IMR-90 (cell line): ENCODE data around the gene TAGLN3. TPM values are rescaled to one million over a fixed set of nuclear protein-coding genes. Genes with fewer than 3 reads are reported as not detected.

Experiments
- ATAC-seq: fragments of 200-7000 bp; cut with Tn5 transposase; 2 replicates; pipeline ENCODE4 v1.9.1; 2020; ENCODE audit warnings: low read depth, mild to moderate bottlenecking, moderate library complexity
- BruUV-seq: library from RNA; stranded (reverse); fragments of 400-500 nt; replicated peaks from 2 replicates; lab custom pipeline; 2021; lab: Mats Ljungman, UMichigan
- CTCF ChIA-PET: fragments of 300-600 bp; formaldehyde crosslinking; extraction: SDS; loops from one replicate; lab custom pipeline; 2021; ENCODE audit warnings: antibody characterized with exemption; lab: Yijun Ruan, JAX
- POLR2A ChIA-PET: fragments of 300-600 bp; sonication (Branson Sonifier 250); formaldehyde crosslinking; loops from one replicate; lab custom pipeline; 2022; ENCODE audit warnings: antibody characterized with exemption; ENCODE audit not compliant: unreplicated experiment; lab: Charles Lee
- DNase-seq: peaks from one replicate; pipeline ENCODE4 v3.0.0; 2013
- H2AFZ ChIP-seq: replicated peaks from 2 replicates; pipeline ENCODE3; 2013; ENCODE audit warnings: low read length, mild to moderate bottlenecking; ENCODE audit not compliant: poor library complexity
- H2AK5ac ChIP-seq: 2 replicates; pipeline ENCODE4 v1.6.1; 2013; ENCODE audit warnings: low read depth, low read length, inconsistent platforms
- H2AK9ac ChIP-seq: replicated peaks from 2 replicates; pipeline ENCODE3; 2013; ENCODE audit warnings: mild to moderate bottlenecking, low read depth, low read length, moderate library complexity; ENCODE audit not compliant: poor library complexity
- H2BK120ac ChIP-seq: 2 replicates; pipeline ENCODE4 v1.6.1; 2013; ENCODE audit warnings: low read depth, low read length, inconsistent platforms
- H2BK15ac ChIP-seq: 3 replicates; pipeline ENCODE4 v1.6.1; 2013; ENCODE audit warnings: low read depth, low read length, inconsistent platforms
- H2BK20ac ChIP-seq: 2 replicates; pipeline ENCODE4 v1.6.1; 2013; ENCODE audit warnings: low read depth, mild to moderate bottlenecking, inconsistent platforms, low read length, moderate library complexity
- H2BK5ac ChIP-seq: 2 replicates; pipeline ENCODE4 v1.6.1; 2013; ENCODE audit warnings: mild to moderate bottlenecking, low read depth, low read length, inconsistent platforms; ENCODE audit not compliant: poor library complexity, severe bottlenecking
- H3K14ac ChIP-seq: replicated peaks from 2 replicates; pipeline ENCODE4 v1.6.1; 2013; ENCODE audit warnings: low read depth, low read length, inconsistent platforms
- H3K18ac ChIP-seq: 2 replicates; pipeline ENCODE4 v1.6.1; 2013; ENCODE audit warnings: low read depth, low read length, control low read depth
- H3K23ac ChIP-seq: 2 replicates; pipeline ENCODE4 v1.6.1; 2013; ENCODE audit warnings: low read depth, low read length, inconsistent platforms
- H3K27ac ChIP-seq: 2 replicates; pipeline ENCODE4 v1.5.1; 2013; ENCODE audit warnings: mild to moderate bottlenecking, control low read depth, low read length; ENCODE audit not compliant: insufficient read depth
- H3K27me3 ChIP-seq: 2 replicates; pipeline ENCODE4 v1.6.1; 2013; ENCODE audit warnings: low read length; ENCODE audit not compliant: control insufficient read depth, insufficient read depth
- H3K36me3 ChIP-seq: 2 replicates; pipeline ENCODE4 v1.6.1; 2013; ENCODE audit warnings: low read length, mixed read lengths; ENCODE audit not compliant: control insufficient read depth, insufficient read depth
- H3K4ac ChIP-seq: 2 replicates; pipeline ENCODE4 v1.6.1; 2013; ENCODE audit warnings: low read depth, low read length, inconsistent platforms
- H3K4me1 ChIP-seq: 2 replicates; pipeline ENCODE4 v1.6.1; 2013; ENCODE audit warnings: low read length, mixed read lengths; ENCODE audit not compliant: control insufficient read depth, insufficient read depth
- H3K4me2 ChIP-seq: 2 replicates; pipeline ENCODE4 v1.6.1; 2013; ENCODE audit warnings: low read depth, mild to moderate bottlenecking, control low read depth, low read length, moderate library complexity
- H3K4me3 ChIP-seq: 2 replicates; pipeline ENCODE4 v1.5.1; 2013; ENCODE audit warnings: low read depth, mild to moderate bottlenecking, control low read depth, low read length, moderate library complexity; ENCODE audit not compliant: insufficient read depth
- H3K56ac ChIP-seq: 2 replicates; pipeline ENCODE4 v1.6.1; 2013; ENCODE audit warnings: low read length, inconsistent platforms; ENCODE audit not compliant: insufficient read depth; ENCODE audit errors: extremely low read depth
- H3K79me1 ChIP-seq, 2 experiments: 2 replicates each; pipeline ENCODE4 v1.6.1; 2013; ENCODE audit warnings: low read length in 2 of 2, inconsistent platforms in 1 of 2, low read depth in 1 of 2
- H3K9ac ChIP-seq: 2 replicates; pipeline ENCODE4 v1.6.1; 2013; ENCODE audit warnings: low read depth, low read length, control low read depth
- H3K9me1 ChIP-seq: 2 replicates; pipeline ENCODE4 v1.6.1; 2013; ENCODE audit warnings: low read length, inconsistent platforms; ENCODE audit not compliant: insufficient read depth
- H3K9me3 ChIP-seq: 2 replicates; pipeline ENCODE4 v1.6.1; 2013; ENCODE audit warnings: low read length; ENCODE audit not compliant: control insufficient read depth, insufficient read depth
- H4K20me1 ChIP-seq: 2 replicates; pipeline ENCODE4 v1.6.1; 2013; ENCODE audit warnings: low read length, inconsistent platforms; ENCODE audit not compliant: insufficient read depth
- H4K5ac ChIP-seq: 2 replicates; pipeline ENCODE4 v1.6.1; 2013; ENCODE audit warnings: mild to moderate bottlenecking, low read depth, low read length, control low read depth
- H4K8ac ChIP-seq, 2 experiments: 2 replicates each; pipeline ENCODE4 v1.6.1; 2013; ENCODE audit warnings: low read depth in 2 of 2, low read length in 2 of 2, control low read depth in 1 of 2, inconsistent platforms in 1 of 2
- H4K91ac ChIP-seq: 2 replicates; pipeline ENCODE4 v1.6.1; 2013; ENCODE audit warnings: low read depth, low read length, inconsistent platforms; ENCODE audit not compliant: insufficient read depth
- CEBPB ChIP-seq: IDR thresholded peaks from 2 replicates; pipeline ENCODE4 v1.6.1; 2012; ENCODE audit warnings: low read depth, low read length, improper control_type of control experiment
- CHD1 ChIP-seq: IDR thresholded peaks from 2 replicates; pipeline ENCODE4 v1.6.1; 2012; ENCODE audit warnings: low read depth, low read length, improper control_type of control experiment
- CTCF ChIP-seq: conservative IDR thresholded peaks from 2 replicates; pipeline ENCODE4 v1.5.1; 2012; ENCODE audit warnings: mild to moderate bottlenecking, low read depth, low read length, improper control_type of control experiment
- MAZ ChIP-seq: IDR thresholded peaks from 2 replicates; pipeline ENCODE4 v1.6.1; 2012; ENCODE audit warnings: low read depth, mild to moderate bottlenecking, low read length, improper control_type of control experiment, moderate library complexity, borderline replicate concordance
- NFE2L2 ChIP-seq: fragments of 150-350 bp; IDR thresholded peaks from 2 replicates; pipeline ENCODE4 v1.6.1; 2016; ENCODE audit warnings: low read depth, mild to moderate bottlenecking, low read length
- POLR2A ChIP-seq: IDR thresholded peaks from 2 replicates; pipeline ENCODE4 v1.6.1; 2012; ENCODE audit warnings: mild to moderate bottlenecking, low read depth, low read length
- RAD21 ChIP-seq: IDR thresholded peaks from 2 replicates; pipeline ENCODE4 v1.6.1; 2012; ENCODE audit warnings: low read length, improper control_type of control experiment
- RCOR1 ChIP-seq: IDR thresholded peaks from 2 replicates; pipeline ENCODE4 v1.6.1; 2012; ENCODE audit warnings: mild to moderate bottlenecking, low read length, improper control_type of control experiment; ENCODE audit not compliant: insufficient replicate concordance
- RFX5 ChIP-seq: IDR thresholded peaks from 2 replicates; pipeline ENCODE4 v1.8.0; 2012; ENCODE audit warnings: low read depth, mild to moderate bottlenecking, low read length, moderate library complexity
- SMC3 ChIP-seq: fragments of 150-350 bp; IDR thresholded peaks from 2 replicates; pipeline ENCODE4 v1.6.1; 2016; ENCODE audit warnings: low read depth, mild to moderate bottlenecking, antibody characterized with exemption, low read length, moderate library complexity
- WGBS, 2 experiments: methylation state at CpG; one replicate each; pipeline versions ENCODE4 v1.1.5 to v1.1.7; 2013; ENCODE audit warnings: missing lambda C conversion rate in 2 of 2; ENCODE audit not compliant: insufficient read length in 1 of 2; ENCODE audit errors: extremely low coverage in 2 of 2; 5-methylcytosine and 5-hydroxymethylcytosine counted together
- dilution Hi-C: fragments of 300-500 bp; cut with HindIII; formaldehyde crosslinking; loops from one replicate; pipeline ENCODE4 v1.14.3; 2018; ENCODE audit warnings: low sequenced_read_pairs; ENCODE audit not compliant: unreplicated experiment
- in situ Hi-C: fragments of 300-500 bp; cut with MboI; formaldehyde crosslinking; loops from 3 replicates; pipeline ENCODE4 v1.14.3; 2019; ENCODE audit warnings: low sequenced_read_pairs, inconsistent platforms, mixed read lengths
- intact Hi-C: fragments of 100-400 bp; cut with micrococcal nuclease; formaldehyde crosslinking; loops from 2 replicates; pipeline ENCODE4 v1.10.0; 2022
- polyA plus RNA-seq, 3 experiments: library from polyadenylated mRNA; depleted of rRNA; stranded (reverse); fragments of >200 nt; gene quantifications; 2 replicates each; pipeline ENCODE4 v1.2.3, GENCODE V29; 2012; ENCODE audit warnings: low replicate concordance in 1 of 3
- total RNA-seq: library from RNA; depleted of rRNA; stranded (reverse); fragments of >200 nt; gene quantifications from 2 replicates; pipeline ENCODE4 v1.2.3, GENCODE V29; 2012
- TF ChIP-seq, protein P1 (sequence below): fragments of 150-350 bp; IDR thresholded peaks from 2 replicates; pipeline ENCODE4 v1.6.1; 2017; ENCODE audit warnings: mild to moderate bottlenecking, antibody characterized with exemption, low read length, low read depth
- TF ChIP-seq, protein P2 (sequence below): fragments of 150-350 bp; IDR thresholded peaks from 2 replicates; pipeline ENCODE4 v1.6.1; 2016; ENCODE audit warnings: low read depth, mild to moderate bottlenecking, low read length, moderate library complexity, borderline replicate concordance

Gene TAGLN3
- total and polyA plus RNA-seq, 2 of the 4 experiments (the other 2 are of a cell fraction), result 3.2 to 7.7 TPM

DNA sequence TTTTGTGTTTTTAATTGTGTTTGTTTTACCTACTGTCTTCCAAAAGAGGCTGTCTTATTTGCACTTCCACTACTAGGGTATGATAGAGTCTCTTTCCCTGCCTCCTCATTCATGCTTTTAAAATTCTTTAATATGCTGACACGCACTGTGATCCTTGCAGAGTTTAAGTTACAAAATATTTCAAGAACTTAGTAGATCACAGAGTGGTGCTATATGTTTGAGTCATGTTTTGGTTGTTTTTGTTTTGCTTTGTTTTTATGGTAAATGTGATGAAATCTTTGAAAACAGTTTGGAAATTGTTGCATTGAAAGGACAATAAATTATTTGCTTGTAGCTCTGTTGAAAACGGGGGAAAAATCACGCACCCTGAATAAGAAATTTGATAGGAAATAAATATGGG is 25.8 kb upstream of the TAGLN3 start:
- in situ Hi-C loops, result loop anchor here (5.0 to 25.0 kb wide), 2 partner anchors 256 to 386 kb away; partner anchors contain the start of gene ZBED2
- POLR2A ChIA-PET, result no interaction called here

More for the DNA sequence above, 25.8 kb upstream of the TAGLN3 start:
- Histone ChIP-seq H3K4ac (no peak overlapping the region), H3K79me1 (no peaks in the 10 kb centered on the region), H2BK20ac (no peak overlapping the region), H3K36me3 (peaks cover 3% of the 10 kb centered on the region), H3K4me2 (no peak overlapping the region), H4K91ac (no peak overlapping the region), H2BK15ac (no peak overlapping the region), H3K4me1 (no peaks in the 10 kb centered on the region), H2AK5ac (no peak overlapping the region), H2AK9ac (no peak overlapping the region), H3K23ac (no peak overlapping the region), H3K27ac (no peak overlapping the region), H4K5ac (no peak overlapping the region), H3K9me3 (no peaks in the 10 kb centered on the region), H4K20me1 (no peaks in the 10 kb centered on the region), H3K4me3 (no peak overlapping the region), H3K56ac (no peak overlapping the region), H2AFZ (no peak overlapping the region), H4K8ac (no peak overlapping the region), H3K9me1 (no peaks in the 10 kb centered on the region), H2BK5ac (no peak overlapping the region), H3K18ac (no peak overlapping the region), H3K14ac (no peak overlapping the region), H3K27me3 (no peaks in the 10 kb centered on the region), H3K9ac (no peak overlapping the region), H2BK120ac (no peak overlapping the region)
- WGBS, 2 experiments, result no CpG with 5 or more reads among the region's 3 CpGs
- no TSS peak for BruUV-seq
- dilution Hi-C loops, result loop anchor here (25.0 kb wide), 1 partner anchor 261 kb away; no protein-coding TSS in a partner anchor
- CTCF ChIA-PET, result no interaction called here
- DNase-seq (no peak), ATAC-seq (no peak)
- intact Hi-C loops, result no loop called here
- TF ChIP-seq POLR2A (no peak), NFE2L2 (no peak), RAD21 (no peak), RFX5 (no peak), SMC3 (no peak), CEBPB (no peak), MAZ (no peak), CHD1 (no peak), CTCF (no peak), RCOR1 (no peak)
- TF ChIP-seq, protein P1, sequence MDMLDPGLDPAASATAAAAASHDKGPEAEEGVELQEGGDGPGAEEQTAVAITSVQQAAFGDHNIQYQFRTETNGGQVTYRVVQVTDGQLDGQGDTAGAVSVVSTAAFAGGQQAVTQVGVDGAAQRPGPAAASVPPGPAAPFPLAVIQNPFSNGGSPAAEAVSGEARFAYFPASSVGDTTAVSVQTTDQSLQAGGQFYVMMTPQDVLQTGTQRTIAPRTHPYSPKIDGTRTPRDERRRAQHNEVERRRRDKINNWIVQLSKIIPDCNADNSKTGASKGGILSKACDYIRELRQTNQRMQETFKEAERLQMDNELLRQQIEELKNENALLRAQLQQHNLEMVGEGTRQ, result no peak
- TF ChIP-seq, protein P2, sequence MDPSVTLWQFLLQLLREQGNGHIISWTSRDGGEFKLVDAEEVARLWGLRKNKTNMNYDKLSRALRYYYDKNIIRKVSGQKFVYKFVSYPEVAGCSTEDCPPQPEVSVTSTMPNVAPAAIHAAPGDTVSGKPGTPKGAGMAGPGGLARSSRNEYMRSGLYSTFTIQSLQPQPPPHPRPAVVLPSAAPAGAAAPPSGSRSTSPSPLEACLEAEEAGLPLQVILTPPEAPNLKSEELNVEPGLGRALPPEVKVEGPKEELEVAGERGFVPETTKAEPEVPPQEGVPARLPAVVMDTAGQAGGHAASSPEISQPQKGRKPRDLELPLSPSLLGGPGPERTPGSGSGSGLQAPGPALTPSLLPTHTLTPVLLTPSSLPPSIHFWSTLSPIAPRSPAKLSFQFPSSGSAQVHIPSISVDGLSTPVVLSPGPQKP, result no peak
